K562 (cell line): Measurements from ENCODE around the gene PUM1. TPM values are rescaled to one million over a fixed set of nuclear protein-coding genes. Genes with fewer than 3 reads are reported as not detected.

Experiments used
- ATAC-seq: fragments of 200-7000 bp; cut with Tn5 transposase; 3 replicates; pipeline ENCODE4 v1.9.1; 2020; ENCODE audit warnings: moderate library complexity
- BruUV-seq: library from RNA; stranded (reverse); fragments of 400-500 nt; replicated peaks from 2 replicates; lab custom pipeline; 2021; lab: Mats Ljungman, UMichigan
- CTCF ChIA-PET: fragments of 300-600 bp; formaldehyde crosslinking; extraction: SDS; loops from one replicate; lab custom pipeline; 2021; ENCODE audit warnings: low intra/inter-chr PET ratio; lab: Yijun Ruan, JAX
- POLR2A ChIA-PET: fragments of 300-600, 350-650 bp; sonication (Branson Sonifier 250); formaldehyde crosslinking; extraction: SDS; loops from one replicate; lab custom pipeline; 2021; ENCODE audit warnings: antibody characterized with exemption, inconsistent platforms; lab: Yijun Ruan, JAX
- DNase-seq, 4 experiments: peaks; one replicate each; pipeline versions ENCODE4 v3.0.0 to v3.0.0-alpha.2; 2011 to 2018; ENCODE audit warnings: low spot score in 3 of 4, mixed read lengths in 3 of 4; ENCODE audit errors: extremely low read depth in 1 of 4
- FAIRE-seq: peaks from 2 replicates; lab custom pipeline; 2011; peaks lifted over from hg19 to GRCh38; lab: Jason Lieb, UNC
- H2AFZ ChIP-seq: 2 replicates; pipeline ENCODE4 v1.6.0; 2011; ENCODE audit warnings: low read depth, low read length, control low read depth, inconsistent platforms
- H3K27ac ChIP-seq: fragments of 200-600 bp; 3 replicates; pipeline ENCODE4 v1.8.0; 2011; ENCODE audit warnings: low read depth, mild to moderate bottlenecking, control low read depth, inconsistent platforms, low read length, moderate library complexity, mixed read lengths; ENCODE audit errors: extremely low read depth
- H3K27me3 ChIP-seq, 2 experiments: fragments of 300-600 bp in 1 of 2; 2 replicates in 1 of 2; 3 replicates in 1 of 2; pipeline versions ENCODE4 v1.6.0 to v1.8.0; 2011; ENCODE audit warnings: inconsistent platforms in 2 of 2, low read length in 2 of 2, mild to moderate bottlenecking in 1 of 2, mixed read lengths in 1 of 2, moderate library complexity in 1 of 2; ENCODE audit not compliant: control insufficient read depth in 2 of 2, insufficient read depth in 2 of 2
- H3K36me3 ChIP-seq: fragments of 300-600 bp; 3 replicates; pipeline ENCODE4 v1.8.0; 2011; ENCODE audit warnings: mild to moderate bottlenecking, low read length, inconsistent platforms; ENCODE audit not compliant: control insufficient read depth, insufficient read depth
- H3K4me1 ChIP-seq, 2 experiments: fragments of 200-600 bp in 1 of 2; replicated peaks in 1 of 2; 2 replicates in 1 of 2; 3 replicates in 1 of 2; pipeline versions ENCODE4 v1.5.1 to v1.8.0; 2011; ENCODE audit warnings: inconsistent platforms in 2 of 2, low read length in 2 of 2, mild to moderate bottlenecking in 1 of 2, mixed read lengths in 1 of 2, moderate library complexity in 1 of 2; ENCODE audit not compliant: control insufficient read depth in 2 of 2, insufficient read depth in 2 of 2
- H3K4me2 ChIP-seq: 2 replicates; pipeline ENCODE4 v1.6.1; 2011; ENCODE audit warnings: low read length, control low read depth, inconsistent platforms, mixed read lengths; ENCODE audit not compliant: insufficient read depth
- H3K4me3 ChIP-seq: fragments of 200-600 bp; sonication (generic), shearing (Covaris generic); 2 replicates; pipeline ENCODE4 v1.5.1; 2016; ENCODE audit warnings: control low read depth, inconsistent platforms
- H3K79me2 ChIP-seq: fragments of 200-600 bp; 3 replicates; pipeline ENCODE4 v1.8.0; 2011; ENCODE audit warnings: low read length, inconsistent platforms; ENCODE audit not compliant: control insufficient read depth, insufficient read depth
- H3K9ac ChIP-seq, 2 experiments: 2 replicates each; pipeline versions ENCODE4 v1.6.0 to v1.6.1; 2011; ENCODE audit warnings: low read depth in 2 of 2, low read length in 2 of 2, control low read depth in 1 of 2, inconsistent platforms in 1 of 2, mild to moderate bottlenecking in 1 of 2, mixed read lengths in 1 of 2; ENCODE audit not compliant: insufficient read depth in 1 of 2
- H3K9me1 ChIP-seq: one replicate; pipeline ENCODE4 v1.6.0; 2011; ENCODE audit warnings: inconsistent platforms, mild to moderate bottlenecking, low read length, moderate library complexity; ENCODE audit not compliant: control insufficient read depth, insufficient read depth
- H3K9me3 ChIP-seq: replicated peaks from 2 replicates; pipeline ENCODE4 v1.5.1; 2011; ENCODE audit warnings: low read depth, low read length, inconsistent platforms; ENCODE audit not compliant: control insufficient read depth, insufficient read depth
- H4K20me1 ChIP-seq: replicated peaks from 2 replicates; pipeline ENCODE4 v1.6.1; 2011; ENCODE audit warnings: low read length, inconsistent platforms, mixed read lengths; ENCODE audit not compliant: control insufficient read depth, insufficient read depth
- BRF2 ChIP-seq: IDR thresholded peaks from 3 replicates; pipeline ENCODE4 v1.6.1; 2011; ENCODE audit warnings: borderline replicate concordance, mild to moderate bottlenecking; ENCODE audit not compliant: insufficient read length, insufficient read depth
- FOS ChIP-seq: IDR thresholded peaks from 3 replicates; pipeline ENCODE4 v1.6.1; 2011; ENCODE audit not compliant: insufficient read length; ENCODE audit errors: extremely low read depth
- GMEB1 ChIP-seq: fragments of 250-450 bp; sonication (Bioruptor Pico); IDR thresholded peaks from 2 replicates; pipeline ENCODE4 v1.4.0; 2020; ENCODE audit warnings: mild to moderate bottlenecking
- HNRNPUL1 ChIP-seq: fragments of 200-400 bp; formaldehyde crosslinking; IDR thresholded peaks from 2 replicates; pipeline ENCODE4 v1.6.1; 2017; ENCODE audit warnings: low read length
- MYC ChIP-seq, 2 experiments: fragments of 250-450 bp in 1 of 2; sonication (Bioruptor Pico) in 1 of 2; IDR thresholded peaks; 2 replicates each; pipeline versions ENCODE4 v1.5.1 to v1.6.1; 2012 to 2021; ENCODE audit warnings: low read depth in 2 of 2, borderline replicate concordance in 1 of 2, improper control_type of control experiment in 1 of 2, low read length in 1 of 2, mild to moderate bottlenecking in 1 of 2, moderate library complexity in 1 of 2
- NR2F6 ChIP-seq: fragments of 450-650 bp; formaldehyde crosslinking; IDR thresholded peaks from 2 replicates; pipeline ENCODE4 v1.4.0; 2020; ENCODE audit warnings: mild to moderate bottlenecking
- ZNF253 ChIP-seq: fragments of 250-450 bp; sonication (Bioruptor Pico); conservative IDR thresholded peaks from 2 replicates; pipeline ENCODE4 v1.6.1; 2021; ENCODE audit warnings: mild to moderate bottlenecking
- WGBS: fragments of 100-300 bp; shearing (Covaris generic); methylation state at CpG from one replicate; pipeline ENCODE4 v1.1.6; 2016; ENCODE audit warnings: low coverage, mixed read lengths; ENCODE audit not compliant: insufficient coverage; ENCODE audit errors: missing lambda C conversion rate; 5-methylcytosine and 5-hydroxymethylcytosine counted together
- in situ Hi-C: fragments of 300-500 bp; cut with MboI; formaldehyde crosslinking; loops from 4 replicates; pipeline ENCODE4 v1.15.0; 2018; ENCODE audit warnings: inconsistent platforms, mixed read lengths
- intact Hi-C: fragments of 100-400 bp; cut with micrococcal nuclease; formaldehyde crosslinking; loops from 2 replicates; pipeline ENCODE4 v1.14.2; 2022
- polyA plus RNA-seq, 8 experiments: library from polyadenylated mRNA; depleted of rRNA in 4 of 8; stranded (reverse) in 5 of 8; unstranded in 3 of 8; fragments of >200 nt; fragmentation: Nextera tagmentation in 2 of 8; fragmentation: Illumina TruSeq in 1 of 8; extraction: Ambion mirVana in 2 of 8; extraction: Trizol in 1 of 8; gene quantifications; 2 replicates each; pipeline versions ENCODE4 v1.2.1 to v1.2.3, GENCODE V29; 2011 to 2014; ENCODE audit warnings: inconsistent platforms in 1 of 8, missing spikeins in 1 of 8
- total RNA-seq, 7 experiments: library from RNA; depleted of rRNA in 6 of 7; stranded (reverse); fragments of >200 nt in 6 of 7; fragmentation: Illumina TruSeq in 2 of 7; extraction: Trizol in 2 of 7; gene quantifications; 2 replicates each; pipeline versions ENCODE4 v1.2.1 to v1.2.3, GENCODE V29; 2011 to 2021; ENCODE audit warnings: low replicate concordance in 1 of 7
- TF ChIP-seq, protein P1 (sequence below): fragments of 450-650 bp; IDR thresholded peaks from 2 replicates; pipeline ENCODE4 v1.6.1; 2016; ENCODE audit warnings: borderline replicate concordance
- TF ChIP-seq, protein P2 (sequence below): sonication (generic); IDR thresholded peaks from 2 replicates; pipeline ENCODE4 v1.6.1; 2016
- TF ChIP-seq, protein P3 (sequence below): fragments of 250-450 bp; sonication (Bioruptor Pico); IDR thresholded peaks from 2 replicates; pipeline ENCODE4 v1.6.1; 2021; ENCODE audit warnings: mild to moderate bottlenecking
- TF ChIP-seq, protein P4 (sequence below): fragments of 250-450 bp; sonication (Bioruptor Pico); IDR thresholded peaks from 2 replicates; pipeline ENCODE4 v1.4.0; 2020

The PUM1 gene
- total and polyA plus RNA-seq, 9 of the 15 experiments (the other 6 are each of a cell fraction or from before 2014, with no cell fraction given), result 37.7 to 104 (median 55.7) TPM

DNA sequence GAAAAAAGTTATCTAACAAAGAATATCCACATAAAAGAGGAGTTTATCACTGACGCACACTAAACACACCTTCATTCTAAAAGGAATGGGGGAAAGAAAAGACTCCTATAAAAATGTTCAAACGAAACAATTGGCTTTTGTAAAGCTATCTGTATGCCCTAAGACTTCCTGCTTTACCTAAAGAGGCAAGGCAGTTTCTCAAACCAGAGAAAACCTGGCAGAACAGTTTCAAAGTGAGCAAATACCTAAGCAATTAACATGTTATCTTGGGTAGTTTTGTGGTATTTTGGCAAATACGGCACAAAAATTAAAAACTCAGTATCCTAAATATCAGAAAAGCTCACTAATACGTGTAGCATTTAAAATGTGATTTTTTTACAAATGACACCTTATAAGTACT, 1.9 kb downstream of the PUM1 start (continued):
- no peak for TF ChIP-seq FOS
- TF ChIP-seq, protein P1, sequence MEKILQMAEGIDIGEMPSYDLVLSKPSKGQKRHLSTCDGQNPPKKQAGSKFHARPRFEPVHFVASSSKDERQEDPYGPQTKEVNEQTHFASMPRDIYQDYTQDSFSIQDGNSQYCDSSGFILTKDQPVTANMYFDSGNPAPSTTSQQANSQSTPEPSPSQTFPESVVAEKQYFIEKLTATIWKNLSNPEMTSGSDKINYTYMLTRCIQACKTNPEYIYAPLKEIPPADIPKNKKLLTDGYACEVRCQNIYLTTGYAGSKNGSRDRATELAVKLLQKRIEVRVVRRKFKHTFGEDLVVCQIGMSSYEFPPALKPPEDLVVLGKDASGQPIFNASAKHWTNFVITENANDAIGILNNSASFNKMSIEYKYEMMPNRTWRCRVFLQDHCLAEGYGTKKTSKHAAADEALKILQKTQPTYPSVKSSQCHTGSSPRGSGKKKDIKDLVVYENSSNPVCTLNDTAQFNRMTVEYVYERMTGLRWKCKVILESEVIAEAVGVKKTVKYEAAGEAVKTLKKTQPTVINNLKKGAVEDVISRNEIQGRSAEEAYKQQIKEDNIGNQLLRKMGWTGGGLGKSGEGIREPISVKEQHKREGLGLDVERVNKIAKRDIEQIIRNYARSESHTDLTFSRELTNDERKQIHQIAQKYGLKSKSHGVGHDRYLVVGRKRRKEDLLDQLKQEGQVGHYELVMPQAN, result peak; percentile 39; the same call in 1 of the 2 replicates
- TF ChIP-seq BRF2, result no peak
- TF ChIP-seq GMEB1 (CRISPR knock-in tag), result no peak

GRCh38 chr1:31062867-31063380, 2.6 kb downstream of the PUM1 start:
- in situ Hi-C loops (no loop called here), intact Hi-C loops (no loop called here)
- H3K9me3 ChIP-seq, result no peaks in the 10 kb centered on the region
- H3K27ac ChIP-seq, result peak overlapping the region; percentile 99; the same call in 1 of the 3 replicates
- H3K9me1 ChIP-seq, result peaks cover 4% of the 10 kb centered on the region
- no peaks in the 10 kb centered on the region for H3K27me3 ChIP-seq
- ChIA-PET CTCF (no interaction called here), POLR2A (interaction anchor here (0.9 to 3.6 kb wide), 7 partner anchors 7 to 25 kb away, joined by 3 to 24 read pairs (median 6); no protein-coding TSS in a partner anchor)
- H2AFZ ChIP-seq, result no peak overlapping the region
- peaks cover 57% of the 10 kb centered on the region for H4K20me1 ChIP-seq
- ATAC-seq, result peak; percentile 12
- DNase-seq, result no peak
- H3K79me2 ChIP-seq, result peaks cover 77% of the 10 kb centered on the region
- peak overlapping the region; percentile 98 for H3K4me2 ChIP-seq
- BruUV-seq, result no TSS peak
- H3K9ac ChIP-seq, result peak overlapping the region in 1 of 2 experiments; percentile 99; a peak in 3 of 4 replicates
- WGBS, result 11% methylated on average over 4 of the region's 4 CpGs
- H3K4me3 ChIP-seq, result peak overlapping the region; percentile 89
- no peak for FAIRE-seq
- peaks cover 45% of the 10 kb centered on the region for H3K36me3 ChIP-seq
- peaks cover 15 to 18% of the 10 kb centered on the region in 2 experiments; a peak in 4 of 5 replicates for H3K4me1 ChIP-seq
- no peak for TF ChIP-seq NR2F6 (CRISPR knock-in tag)
- TF ChIP-seq ZNF253 (CRISPR knock-in tag), result no peak
- TF ChIP-seq, protein P2, sequence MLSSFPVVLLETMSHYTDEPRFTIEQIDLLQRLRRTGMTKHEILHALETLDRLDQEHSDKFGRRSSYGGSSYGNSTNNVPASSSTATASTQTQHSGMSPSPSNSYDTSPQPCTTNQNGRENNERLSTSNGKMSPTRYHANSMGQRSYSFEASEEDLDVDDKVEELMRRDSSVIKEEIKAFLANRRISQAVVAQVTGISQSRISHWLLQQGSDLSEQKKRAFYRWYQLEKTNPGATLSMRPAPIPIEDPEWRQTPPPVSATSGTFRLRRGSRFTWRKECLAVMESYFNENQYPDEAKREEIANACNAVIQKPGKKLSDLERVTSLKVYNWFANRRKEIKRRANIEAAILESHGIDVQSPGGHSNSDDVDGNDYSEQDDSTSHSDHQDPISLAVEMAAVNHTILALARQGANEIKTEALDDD, result peak; percentile 65
- TF ChIP-seq, protein P3, sequence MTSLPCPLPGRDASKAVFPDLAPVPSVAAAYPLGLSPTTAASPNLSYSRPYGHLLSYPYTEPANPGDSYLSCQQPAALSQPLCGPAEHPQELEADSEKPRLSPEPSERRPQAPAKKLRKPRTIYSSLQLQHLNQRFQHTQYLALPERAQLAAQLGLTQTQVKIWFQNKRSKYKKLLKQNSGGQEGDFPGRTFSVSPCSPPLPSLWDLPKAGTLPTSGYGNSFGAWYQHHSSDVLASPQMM (CRISPR knock-in tag), result no peak
- TF ChIP-seq, protein P4, sequence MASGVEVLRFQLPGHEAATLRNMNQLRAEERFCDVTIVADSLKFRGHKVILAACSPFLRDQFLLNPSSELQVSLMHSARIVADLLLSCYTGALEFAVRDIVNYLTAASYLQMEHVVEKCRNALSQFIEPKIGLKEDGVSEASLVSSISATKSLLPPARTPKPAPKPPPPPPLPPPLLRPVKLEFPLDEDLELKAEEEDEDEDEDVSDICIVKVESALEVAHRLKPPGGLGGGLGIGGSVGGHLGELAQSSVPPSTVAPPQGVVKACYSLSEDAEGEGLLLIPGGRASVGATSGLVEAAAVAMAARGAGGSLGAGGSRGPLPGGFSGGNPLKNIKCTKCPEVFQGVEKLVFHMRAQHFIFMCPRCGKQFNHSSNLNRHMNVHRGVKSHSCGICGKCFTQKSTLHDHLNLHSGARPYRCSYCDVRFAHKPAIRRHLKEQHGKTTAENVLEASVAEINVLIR (CRISPR knock-in tag), result no peak
- TF ChIP-seq HNRNPUL1, result no peak
- TF ChIP-seq MYC (IDR thresholded peaks at IDR 0.05; ENCODE audit: low read depth, low read length), result 0 out of 2 replicates have a peak, but pooled peaks have one; percentile 8
- TF ChIP-seq MYC (CRISPR knock-in tag; IDR thresholded peaks at IDR 0.05; ENCODE audit: borderline replicate concordance, low read depth), result no peak
